Measurements from ENCODE around the gene SMYD1. TPM values are rescaled to one million over a fixed set of nuclear protein-coding genes. Genes with fewer than 3 reads are reported as not detected.
A peak's percentile ranks its signal among the peaks of the same experiment; 100 is the strongest.

The SMYD1 gene
- total and polyA plus RNA-seq, 2 donors (not counting 3 experiments of a cell fraction or from before 2014, with no cell fraction given): not detected

- no TSS peak for BruUV-seq (replicated peaks)
- Histone ChIP-seq H3K4me2 (ENCODE audit: insufficient read depth, low read length) (no peak overlapping the region), H3K4me3 (replicated peaks in 1 of 3; ENCODE audit: insufficient read depth in 1 of 3, low read depth in 1 of 3, low read length in 3 of 3) (no peak overlapping the region), H3K9me3 (replicated peaks; ENCODE audit: control insufficient read depth, insufficient read depth, low read length) (no peaks in the 10 kb centered on the region), H2AFZ (ENCODE audit: low read depth, low read length) (no peak overlapping the region), H3K27ac (ENCODE audit: insufficient read depth, low read depth, low read length) (no peak overlapping the region), H3K79me2 (ENCODE audit: control insufficient read depth, insufficient read depth, low read length) (peaks cover 3% of the 10 kb centered on the region), H3K4me1 (ENCODE audit: control insufficient read depth, extremely low read depth, insufficient read depth, low read length) (peaks cover 3% of the 10 kb centered on the region), H3K36me3 (ENCODE audit: control insufficient read depth in 2 of 2, extremely low read depth in 1 of 2, insufficient read depth in 2 of 2, low read length in 2 of 2) (no peaks in the 10 kb centered on the region), H3K9me1 (replicated peaks; ENCODE audit: control insufficient read depth, extremely low read depth, insufficient read depth, low read length) (no peaks in the 10 kb centered on the region), H3K9ac (replicated peaks; ENCODE audit: extremely low read depth, insufficient read depth, low read length) (no peak overlapping the region), H3K27me3 (ENCODE audit: control insufficient read depth in 2 of 2, insufficient read depth in 2 of 2, low read length in 2 of 2) (peaks cover 2 to 12% of the 10 kb centered on the region in 2 experiments), H4K20me1 (replicated peaks; ENCODE audit: control insufficient read depth, extremely low read depth, insufficient read depth, low read length) (no peaks in the 10 kb centered on the region)
- TF ChIP-seq FOS (IDR thresholded peaks at IDR 0.05; ENCODE audit: borderline replicate concordance, insufficient read depth, low read length) (no peak), MYC (IDR thresholded peaks at IDR 0.05; ENCODE audit: low read depth, low read length) (no peak), EZH2 (IDR thresholded peaks at IDR 0.05; ENCODE audit: borderline replicate concordance, low read depth, low read length, severe bottlenecking) (peak; percentile 32), GATA2 (IDR thresholded peaks at IDR 0.05; ENCODE audit: insufficient read depth, insufficient read length, low read depth, low read length) (peak; percentile 14), POLR2A (IDR thresholded peaks at IDR 0.05; ENCODE audit: low read depth, low read length) (no peak)
- TF ChIP-seq, protein P1, sequence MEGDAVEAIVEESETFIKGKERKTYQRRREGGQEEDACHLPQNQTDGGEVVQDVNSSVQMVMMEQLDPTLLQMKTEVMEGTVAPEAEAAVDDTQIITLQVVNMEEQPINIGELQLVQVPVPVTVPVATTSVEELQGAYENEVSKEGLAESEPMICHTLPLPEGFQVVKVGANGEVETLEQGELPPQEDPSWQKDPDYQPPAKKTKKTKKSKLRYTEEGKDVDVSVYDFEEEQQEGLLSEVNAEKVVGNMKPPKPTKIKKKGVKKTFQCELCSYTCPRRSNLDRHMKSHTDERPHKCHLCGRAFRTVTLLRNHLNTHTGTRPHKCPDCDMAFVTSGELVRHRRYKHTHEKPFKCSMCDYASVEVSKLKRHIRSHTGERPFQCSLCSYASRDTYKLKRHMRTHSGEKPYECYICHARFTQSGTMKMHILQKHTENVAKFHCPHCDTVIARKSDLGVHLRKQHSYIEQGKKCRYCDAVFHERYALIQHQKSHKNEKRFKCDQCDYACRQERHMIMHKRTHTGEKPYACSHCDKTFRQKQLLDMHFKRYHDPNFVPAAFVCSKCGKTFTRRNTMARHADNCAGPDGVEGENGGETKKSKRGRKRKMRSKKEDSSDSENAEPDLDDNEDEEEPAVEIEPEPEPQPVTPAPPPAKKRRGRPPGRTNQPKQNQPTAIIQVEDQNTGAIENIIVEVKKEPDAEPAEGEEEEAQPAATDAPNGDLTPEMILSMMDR (IDR thresholded peaks at IDR 0.05; ENCODE audit: extremely low read depth in 1 of 2, insufficient read depth in 1 of 2, low read depth in 1 of 2, low read length in 2 of 2): peak; percentile 55 to 59
- FAIRE-seq (peak; percentile 61), DNase-seq (ENCODE audit: low read depth, low spot score) (peak; percentile 54)
- CTCF ChIA-PET: interaction anchor here (0.5 to 4.2 kb wide), 47 partner anchors 8 to 679 kb away, joined by 3 to 215 read pairs (median 4); no protein-coding TSS in a partner anchor
- dilution Hi-C loops (cut with MboI; ENCODE audit: extremely low pct_ligation_motif_present, low sequenced_read_pairs): no loop called here
- POLR2A ChIA-PET: interaction anchor here (0.7 to 1.2 kb wide), 2 partner anchors 44 to 47 kb away, joined by 3 to 5 read pairs; partner anchors contain the start of gene RNU2-63P
- intact Hi-C loops (cut with micrococcal nuclease): loop anchor here (1.0 kb wide), 2 partner anchors 100 to 127 kb away; no protein-coding TSS in a partner anchor
Measured at GRCh38 chr2:88059979-88060906, 7.4 kb upstream of the SMYD1 start.
